Ecto neural progenitor cell (in vitro differentiated cells): ENCODE measurements around the gene AK1.
"Not testable (repeated sequence)": the region's sequence is repeated elsewhere in the genome, so short reads cannot be mapped to it uniquely, and the experiment has no call there.

Experiments used
- DNase-seq: peaks from one replicate; pipeline ENCODE4 v3.0.0-alpha.2; 2018; ENCODE audit warnings: low spot score

The AK1 gene

GRCh38 chr9:127884427-127884911 is 7.0 kb upstream of the AK1 start:
- DNase-seq, result peak; percentile 44

DNA sequence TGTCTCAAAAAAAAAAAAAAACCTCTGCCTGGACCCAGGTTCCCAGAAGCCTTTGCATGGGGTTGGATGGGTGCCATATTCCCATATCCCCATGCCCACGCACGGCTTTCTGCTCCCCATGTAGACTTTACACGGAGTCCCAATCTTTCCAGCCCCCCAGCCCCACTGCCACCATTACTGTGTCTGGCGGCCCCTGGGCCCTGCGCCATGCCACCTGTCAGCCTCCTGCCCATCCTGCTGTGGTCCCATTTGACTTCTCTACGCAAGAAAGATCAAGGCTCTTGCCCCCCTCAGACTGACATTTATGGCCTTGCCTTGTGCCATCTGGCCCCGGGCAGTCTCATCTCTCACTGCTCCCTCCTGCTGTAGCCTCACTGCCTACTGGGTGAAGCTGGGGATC is 6.5 kb upstream of the AK1 start:
- no peak for DNase-seq

GRCh38 chr9:127881715-127882114 is 4.2 kb upstream of the AK1 start:
- DNase-seq, result not testable (repeated sequence)

GRCh38 chr9:127880143-127880542 is 2.7 kb upstream of the AK1 start:
- DNase-seq, result no peak

DNA sequence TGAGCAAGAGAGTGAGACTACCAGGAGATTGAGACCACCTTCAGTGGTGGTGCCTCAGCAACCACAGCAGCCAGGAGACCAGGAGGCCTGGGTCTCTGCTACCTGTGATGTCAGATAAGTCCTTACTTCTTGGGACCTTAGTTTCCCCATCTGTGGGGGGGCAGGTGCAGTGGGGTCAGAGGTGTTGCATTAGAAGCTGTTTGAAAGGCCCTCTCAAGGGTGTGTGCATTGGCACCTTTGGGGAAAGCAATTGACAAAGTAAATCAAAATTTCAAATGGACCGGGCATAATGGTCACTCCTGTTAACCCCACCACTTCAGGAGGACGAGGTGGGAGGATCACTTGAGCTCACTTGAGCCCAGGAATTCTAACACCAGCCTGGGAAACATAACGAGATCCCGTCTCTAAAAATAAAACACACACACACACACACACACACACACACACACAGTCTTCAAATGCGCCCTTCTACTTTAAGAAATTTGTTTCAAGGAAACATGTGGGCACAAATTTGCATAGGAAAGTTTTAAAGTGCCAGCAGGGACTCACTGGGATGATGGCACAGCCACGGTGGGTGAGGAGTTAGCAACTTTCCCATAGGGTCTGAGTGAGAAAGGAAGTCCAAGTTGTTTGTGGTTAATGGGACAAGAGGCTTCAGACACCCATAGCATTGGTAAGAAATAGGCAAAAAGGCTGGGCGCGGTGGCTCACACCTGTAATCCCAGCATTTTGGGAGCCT is 1.3 kb upstream of the AK1 start:
- DNase-seq, result no peak

- peak; percentile 66 for DNase-seq
Measured at GRCh38 chr9:127878001-127878651, 651 bp upstream of the AK1 start.

DNA sequence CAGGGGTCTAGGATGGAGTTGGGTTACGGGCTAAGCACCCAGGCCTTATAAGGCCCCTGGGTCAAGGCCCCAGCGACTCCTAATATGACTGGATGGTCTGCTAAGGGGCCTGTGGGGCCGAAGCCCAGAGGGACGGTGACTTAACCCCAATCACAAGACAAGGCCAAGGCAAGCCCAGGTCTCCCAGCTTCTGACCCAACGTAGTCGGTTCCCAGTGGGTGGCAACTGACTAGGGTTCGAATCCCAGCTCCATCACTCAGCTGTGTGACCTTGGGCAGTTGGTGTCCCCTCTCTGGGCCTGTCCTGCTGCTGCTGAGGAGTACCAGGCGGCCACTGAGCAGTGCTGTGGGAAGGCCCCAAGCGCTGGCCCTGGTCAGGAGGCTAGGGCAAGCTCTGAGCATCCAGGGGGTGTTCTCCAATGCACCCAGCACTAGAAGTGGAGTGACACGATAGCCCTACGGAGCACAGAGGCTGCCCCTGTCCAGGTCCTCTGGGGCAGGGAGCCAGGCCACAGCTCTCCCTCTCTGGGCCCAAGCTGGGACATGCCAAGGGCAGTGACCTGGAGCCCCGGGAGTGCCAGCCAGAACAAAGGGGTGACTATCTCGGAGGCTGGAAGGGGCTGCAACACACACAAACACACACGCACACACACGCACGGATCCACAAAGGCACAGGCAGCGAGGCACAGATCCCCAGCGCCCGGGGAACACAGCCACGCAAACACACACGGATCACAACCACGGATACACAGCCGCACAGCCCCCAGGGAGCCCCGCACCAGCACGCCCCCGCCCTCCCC is 512 bp downstream of the AK1 start:
- no peak for DNase-seq

DNA sequence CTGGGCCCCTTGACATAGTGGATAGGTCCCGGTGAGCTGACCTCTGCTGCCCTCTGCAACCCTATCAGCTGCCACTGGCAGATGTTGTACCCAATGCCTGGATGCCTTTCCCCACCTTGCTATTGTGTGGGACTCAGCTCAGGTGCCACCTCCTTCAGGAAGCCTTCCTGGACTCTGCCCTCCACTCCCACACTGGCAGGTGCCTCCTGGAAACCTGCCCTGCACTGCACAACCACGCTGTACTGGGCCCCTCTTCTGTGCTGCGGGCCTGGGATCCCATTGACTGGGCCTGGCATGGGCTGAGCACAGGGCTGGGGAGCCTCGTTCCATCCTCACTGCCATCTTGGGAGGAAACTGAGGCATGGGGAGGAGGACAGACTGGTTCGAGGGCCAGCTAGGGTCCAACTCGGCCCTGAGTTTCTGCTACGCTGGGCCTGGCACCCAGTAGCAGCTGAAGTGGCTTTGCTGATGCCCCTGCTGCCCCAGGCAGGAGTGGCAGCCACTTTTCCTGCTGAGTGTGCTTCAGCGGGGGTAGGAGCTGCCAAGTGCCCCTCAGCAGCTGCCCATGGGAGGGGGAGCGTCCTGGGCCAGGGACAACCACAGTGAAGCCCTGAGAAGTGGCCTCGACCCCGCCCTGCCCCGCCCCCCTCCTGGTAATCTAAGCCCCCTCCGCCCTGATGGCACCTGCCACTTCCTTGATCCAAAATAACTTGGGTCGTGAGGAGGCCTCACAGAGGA is 1.3 kb downstream of the AK1 start:
- peak; percentile 44 for DNase-seq

- peak; percentile 46 for DNase-seq
Measured at GRCh38 chr9:127875306-127875966, 2.0 kb downstream of the AK1 start.

GRCh38 chr9:127874301-127875221 is 2.9 kb downstream of the AK1 start:
- DNase-seq, result peak; percentile 44

GRCh38 chr9:127873886-127874285 is 3.6 kb downstream of the AK1 start:
- no peak for DNase-seq

DNA sequence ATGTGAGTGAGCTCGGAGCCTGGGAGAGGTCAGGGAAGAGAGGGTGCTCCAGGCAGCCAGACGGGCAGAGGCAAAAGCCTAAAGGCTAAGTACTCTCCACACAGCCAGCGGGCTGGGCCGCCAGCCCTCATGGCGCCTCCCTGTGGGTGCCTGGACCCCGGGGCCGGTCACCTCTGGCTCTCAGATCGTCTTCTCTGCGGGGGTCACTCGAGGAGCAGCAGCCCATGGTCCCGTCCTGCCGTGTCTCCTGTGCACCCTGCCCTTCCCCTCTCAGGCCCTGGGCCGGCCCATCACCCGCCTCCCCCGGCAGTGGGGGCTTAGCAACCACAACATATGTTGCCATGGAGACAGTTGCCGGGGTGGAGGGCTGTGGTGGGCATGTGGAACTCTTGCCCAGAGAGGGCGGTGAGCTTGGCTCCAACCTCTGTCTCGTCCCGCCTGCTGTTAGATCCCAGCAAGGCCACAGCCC is 4.2 kb downstream of the AK1 start:
- peak; percentile 70 for DNase-seq

DNA sequence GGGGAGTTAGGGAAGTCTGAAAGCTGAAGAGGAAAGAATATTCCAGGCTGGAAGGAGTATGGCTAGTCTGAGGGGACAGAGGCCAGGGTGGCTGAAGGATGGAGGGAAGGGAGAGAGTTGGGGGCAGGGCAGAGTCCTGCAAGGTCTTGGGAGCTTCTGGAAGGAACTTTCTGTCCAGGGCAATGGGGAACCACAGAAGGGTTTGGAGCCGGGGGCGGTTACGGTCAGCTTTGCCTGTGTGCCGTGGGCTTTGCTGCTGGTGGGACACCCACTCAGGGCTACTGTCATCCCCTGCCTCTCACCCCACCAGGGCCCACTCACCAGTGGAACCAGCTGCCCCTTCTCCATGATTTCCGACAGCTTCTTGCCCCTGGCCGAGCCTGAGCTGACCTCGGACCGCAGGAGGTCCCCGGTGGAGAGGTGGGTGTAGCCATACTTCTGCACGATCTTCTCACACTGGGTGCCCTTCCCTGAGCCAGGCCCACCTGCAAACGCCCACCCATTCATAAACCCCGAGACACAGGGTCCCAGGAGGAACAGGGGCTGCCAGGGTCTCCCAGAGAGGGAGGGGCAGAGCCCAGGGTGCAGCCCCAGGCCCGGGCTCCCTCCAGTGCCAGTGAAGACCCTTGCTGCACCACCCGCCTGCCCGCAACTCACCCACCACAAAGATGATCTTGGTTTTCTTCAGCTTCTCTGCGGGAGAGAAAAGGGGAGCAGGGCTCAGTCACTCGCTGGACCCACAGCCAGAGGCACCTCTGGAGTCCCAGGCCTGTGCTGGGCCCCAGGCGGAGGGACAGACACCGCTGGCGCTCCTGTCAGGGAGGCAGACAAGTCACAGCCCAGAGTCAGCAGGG is 4.9 kb downstream of the AK1 start:
- DNase-seq, result no peak

GRCh38 chr9:127871531-127871930 is 5.9 kb downstream of the AK1 start:
- DNase-seq, result no peak

GRCh38 chr9:127870887-127871286 is 6.6 kb downstream of the AK1 start:
- no peak for DNase-seq

GRCh38 chr9:127870153-127870491 is 7.4 kb downstream of the AK1 start:
- not testable (repeated sequence) for DNase-seq

DNA sequence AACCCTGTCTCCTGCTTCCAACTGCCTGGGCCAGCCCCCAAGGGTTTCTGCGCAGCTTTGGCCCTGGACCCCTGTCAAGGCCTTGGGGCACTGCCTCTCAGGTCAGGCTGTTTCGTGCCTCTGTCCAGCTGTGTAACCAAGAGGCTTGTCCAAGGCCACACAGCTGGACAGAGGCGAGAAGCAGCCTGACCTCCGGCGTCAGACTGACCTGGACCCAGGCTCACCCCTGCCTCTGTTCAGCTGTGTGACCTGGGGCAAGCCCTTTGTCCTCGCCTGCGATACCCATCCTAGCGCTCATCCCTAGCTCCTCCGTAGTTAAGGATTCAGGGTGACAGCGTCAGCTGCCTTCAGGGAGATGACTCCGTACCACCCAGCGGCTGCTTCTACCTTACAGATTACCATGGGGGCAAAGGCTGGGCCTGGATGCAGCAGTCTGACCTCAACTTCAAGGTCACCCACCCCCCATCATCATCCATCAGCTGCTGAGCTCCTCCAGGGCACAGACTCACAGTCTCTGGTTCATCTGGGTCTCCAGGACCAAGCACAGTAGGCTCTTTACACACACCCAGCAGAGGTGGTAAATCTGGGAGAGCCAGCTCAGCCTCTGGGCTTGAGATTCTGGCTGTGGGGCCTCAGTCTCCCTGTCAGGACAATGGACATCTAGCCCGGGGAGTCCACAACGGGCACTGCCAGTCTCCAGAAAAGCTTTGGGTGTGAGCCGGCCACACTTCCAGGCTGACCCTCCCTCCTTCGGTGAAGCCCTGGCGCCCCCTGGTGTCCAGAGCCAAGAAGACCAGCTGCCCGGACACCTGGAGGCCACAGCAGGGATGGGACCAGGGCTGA is 7.9 kb downstream of the AK1 start:
- DNase-seq, result peak; percentile 94

- no peak for DNase-seq
Measured at GRCh38 chr9:127868278-127868902, 9.1 kb downstream of the AK1 start.
